Measurements from ENCODE around the gene ZNF107.
"Not testable (repeated sequence)": the region's sequence is repeated elsewhere in the genome, so short reads cannot be mapped to it uniquely, and the experiment has no call there.

The ZNF107 gene

DNA sequence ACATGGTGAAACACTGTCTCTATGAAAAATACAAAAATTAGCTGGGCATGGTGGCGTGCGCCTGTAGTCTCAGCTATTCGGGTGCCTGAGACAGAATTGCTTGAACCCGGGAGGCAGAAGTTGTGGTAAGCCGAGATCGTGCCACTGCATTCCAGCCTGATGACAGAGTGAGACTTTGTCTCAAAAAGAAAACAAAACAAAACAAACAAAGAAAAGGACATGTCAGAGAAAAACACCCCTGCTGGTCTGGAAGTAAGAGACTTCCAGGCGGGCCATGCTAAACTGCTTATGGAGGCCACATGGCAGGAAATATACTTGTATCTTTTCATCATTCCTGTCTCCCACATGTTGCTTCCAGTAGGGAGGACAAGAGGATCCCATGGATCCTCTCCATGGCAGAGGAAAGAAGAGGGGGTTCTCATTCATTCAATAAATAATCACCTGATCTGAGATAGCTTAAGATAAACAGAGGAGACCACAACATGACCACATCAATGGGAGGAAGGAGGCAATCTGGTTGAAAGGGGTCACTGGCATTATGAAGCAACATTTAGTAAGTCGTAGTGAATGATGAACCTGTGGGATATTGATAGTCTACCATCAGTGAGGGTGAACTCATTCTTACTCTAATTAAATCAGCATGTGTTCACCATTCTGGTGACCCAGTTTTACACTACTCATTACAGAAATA lies 67.8 kb downstream of the ZNF107 start:
- no peak for DNase-seq (ENCODE audit: low read depth in 3 of 3)

- no peak for DNase-seq (ENCODE audit: low read depth in 3 of 3)
Observed at GRCh38 chr7:64736575-64736974, 70.6 kb downstream of the ZNF107 start.

DNA sequence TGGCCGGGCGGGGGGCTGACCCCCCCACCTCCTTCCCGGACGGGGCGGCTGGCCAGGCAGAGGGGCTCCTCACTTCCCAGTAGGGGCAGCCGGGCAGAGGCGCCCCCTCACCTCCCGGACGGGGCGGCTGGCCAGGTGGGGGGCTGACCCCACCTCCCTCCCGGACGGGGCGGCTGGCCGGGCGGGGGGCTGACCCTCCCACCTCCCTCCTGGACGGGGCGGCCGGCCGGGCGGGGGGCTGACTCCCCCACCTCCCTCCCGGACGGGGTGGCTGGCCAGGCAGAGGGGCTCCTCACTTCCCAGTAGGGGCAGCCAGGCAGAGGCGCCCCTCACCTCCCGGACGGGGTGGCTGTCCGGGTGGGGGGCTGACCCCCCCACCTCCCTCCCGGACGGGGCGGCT lies 72.5 kb downstream of the ZNF107 start:
- DNase-seq (ENCODE audit: low read depth in 3 of 3) = not testable (repeated sequence)

GRCh38 chr7:64738953-64739352 lies 73.0 kb downstream of the ZNF107 start:
- not testable (repeated sequence) for DNase-seq (ENCODE audit: low read depth in 3 of 3)

GRCh38 chr7:64744680-64745079 lies 78.7 kb downstream of the ZNF107 start:
- DNase-seq (ENCODE audit: low read depth in 3 of 3) = no peak

DNA sequence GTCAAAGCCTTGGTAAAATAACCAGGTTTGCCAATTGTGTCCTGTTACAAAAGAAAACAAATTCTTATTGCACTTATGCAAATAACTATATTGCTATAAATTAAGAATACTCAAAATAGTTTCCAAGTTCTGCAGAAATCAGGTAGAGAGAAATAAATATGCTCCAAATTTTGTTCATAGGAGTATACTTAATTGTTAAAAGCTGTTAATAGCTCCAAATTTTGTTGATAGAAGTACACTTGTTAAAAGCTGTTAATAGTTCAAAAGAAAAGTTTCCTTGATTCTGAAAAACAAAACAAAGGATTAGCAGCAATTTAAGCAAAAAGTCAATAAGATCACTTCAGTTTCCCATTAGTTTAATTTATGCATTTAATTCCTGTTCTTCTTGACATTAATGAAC lies 81.9 kb downstream of the ZNF107 start:
- no peak for DNase-seq (ENCODE audit: low read depth in 3 of 3)

GRCh38 chr7:64753032-64753431 lies 87.1 kb downstream of the ZNF107 start:
- DNase-seq (ENCODE audit: low read depth in 3 of 3) = no peak

- DNase-seq (ENCODE audit: low read depth in 3 of 3) = no peak
Observed at GRCh38 chr7:64755865-64756264, 89.9 kb downstream of the ZNF107 start.

DNA sequence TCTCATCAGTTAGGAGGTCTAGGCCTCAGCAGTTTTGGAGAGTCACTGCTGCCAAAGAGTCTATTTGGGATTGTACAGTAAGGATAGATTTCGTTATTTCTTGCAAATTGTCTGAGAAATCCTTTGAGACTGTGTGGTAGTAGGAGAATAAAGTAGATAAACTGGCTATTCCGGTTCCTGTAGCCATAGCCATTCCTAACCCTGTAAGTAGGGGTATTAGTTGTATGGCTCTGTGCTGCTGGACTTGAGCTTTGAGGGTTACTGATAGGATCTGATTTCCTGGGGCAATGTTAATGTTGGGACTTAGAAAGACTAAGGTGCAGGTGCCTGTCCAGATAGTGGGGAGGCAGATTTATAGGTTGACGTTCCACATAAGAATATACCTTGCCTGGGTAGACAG lies 92.2 kb downstream of the ZNF107 start:
- no peak for DNase-seq (ENCODE audit: low read depth in 3 of 3)

All from stimulated activated CD4-positive, alpha-beta T cell treated with anti-CD3 and anti-CD28 coated beads, TNF-alpha, amount 100 ng/mL, for 24 hours (primary cell).